GM12891 (cell line): ENCODE results near the gene RUFY3.
"Not testable (repeated sequence)": the region's sequence is repeated elsewhere in the genome, so short reads cannot be mapped to it uniquely, and the experiment has no call there.

Experiments
- DNase-seq: peaks from one replicate; pipeline ENCODE4 v3.0.0; 2011; ENCODE audit warnings: low spot score; ENCODE audit not compliant: insufficient read length
- FAIRE-seq: peaks from 2 replicates; lab custom pipeline; 2011; peaks lifted over from hg19 to GRCh38; lab: Jason Lieb, UNC
- PAX5 ChIP-seq: IDR thresholded peaks from 2 replicates; pipeline ENCODE4 v1.6.1; 2011; ENCODE audit warnings: low read length, moderate library complexity, mild to moderate bottlenecking; ENCODE audit not compliant: insufficient read depth, severe bottlenecking
- POLR2A ChIP-seq: IDR thresholded peaks from 2 replicates; pipeline ENCODE4 v1.6.1; 2011; ENCODE audit warnings: low read depth, low read length, control low read depth
- POLR2AphosphoS5 ChIP-seq: IDR thresholded peaks from 2 replicates; pipeline ENCODE4 v1.6.1; 2011; ENCODE audit warnings: low read depth, low read length, control low read depth
- POU2F2 ChIP-seq: IDR thresholded peaks from 2 replicates; pipeline ENCODE4 v1.6.1; 2011; ENCODE audit warnings: low read depth, mild to moderate bottlenecking, control low read depth, low read length, moderate library complexity
- SPI1 ChIP-seq: IDR thresholded peaks from 2 replicates; pipeline ENCODE4 v1.6.1; 2011; ENCODE audit warnings: low read depth, low read length, control low read depth
- TAF1 ChIP-seq: IDR thresholded peaks from 2 replicates; pipeline ENCODE4 v1.6.1; 2011; ENCODE audit warnings: low read depth, low read length, control low read depth

RUFY3 gene

DNA sequence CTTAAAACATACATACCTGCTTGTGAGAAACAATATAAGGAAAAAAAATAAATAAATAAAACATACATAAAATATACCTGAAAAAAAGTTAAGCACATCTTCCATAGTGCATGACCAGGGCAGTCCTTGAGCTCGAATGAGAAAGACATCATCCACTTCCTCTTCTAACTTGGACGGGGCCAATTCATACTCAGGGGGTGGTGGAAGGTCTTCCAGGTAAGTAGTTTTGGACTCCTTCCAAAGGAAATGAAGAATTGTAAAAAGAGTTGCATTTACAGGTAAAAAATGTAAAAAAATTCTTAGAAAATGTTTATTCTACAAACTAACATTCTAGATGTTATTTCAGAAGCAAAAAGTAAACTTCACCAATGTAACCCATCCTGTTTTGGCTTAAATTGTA is 114.3 kb downstream of the RUFY3 start:
- TF ChIP-seq SPI1: peak; percentile 84
- TF ChIP-seq POLR2AphosphoS5: no peak
- TF ChIP-seq TAF1: no peak
- FAIRE-seq: no peak

DNA sequence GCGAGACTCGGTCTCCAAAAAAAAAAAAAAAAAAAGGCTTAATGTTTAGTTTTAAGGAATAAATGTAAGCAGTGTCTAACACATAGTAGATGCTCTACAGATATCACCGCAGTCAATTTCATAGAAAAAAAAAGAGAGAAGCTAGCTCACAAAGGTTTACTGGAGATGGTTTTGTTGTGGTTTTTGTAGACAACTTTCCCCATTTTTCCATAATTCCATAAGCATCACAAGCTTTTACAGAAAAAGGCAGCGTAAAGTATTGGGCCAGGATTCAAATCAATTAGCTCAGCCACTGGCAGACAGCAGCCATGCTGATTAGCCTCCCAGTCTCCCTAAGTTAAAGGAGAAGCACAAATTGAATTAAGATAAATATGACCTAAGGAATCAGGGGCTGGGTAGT is 116.4 kb downstream of the RUFY3 start:
- TF ChIP-seq POLR2A: no peak
- no peak for TF ChIP-seq SPI1
- no peak for TF ChIP-seq POLR2AphosphoS5
- no peak for DNase-seq
- no peak for FAIRE-seq

More for the DNA sequence above, 114.3 kb downstream of the RUFY3 start:
- no peak for DNase-seq

GRCh38 chr4:70838666-70839588 is 117.2 kb downstream of the RUFY3 start:
- FAIRE-seq (peak; percentile 84), DNase-seq (peak; percentile 66)

GRCh38 chr4:70839589-70840093 is 117.9 kb downstream of the RUFY3 start, which contains the start of gene GRSF1:
TSS of gene GRSF1 (minus strand) at chr4:70839890. CDS start at chr4:70839827, 63 bp downstream.
- FAIRE-seq: peak; percentile 84
- TF ChIP-seq POU2F2 (no peak), TAF1 (peak; percentile 73), POLR2AphosphoS5 (no peak), POLR2A (peak; percentile 68), SPI1 (peak; percentile 48; the same call in 1 of the 2 replicates), PAX5 (no peak)
- DNase-seq: peak; percentile 82

More at GRCh38 chr4:70838666-70839588, 117.2 kb downstream of the RUFY3 start:
- 0 out of 2 replicates have a peak, but pooled peaks have one; percentile 50 for TF ChIP-seq POLR2A
- no peak for TF ChIP-seq SPI1
- peak; percentile 45; the same call in 1 of the 2 replicates for TF ChIP-seq POLR2AphosphoS5
- TF ChIP-seq POU2F2: no peak
- no peak for TF ChIP-seq PAX5
- TF ChIP-seq TAF1: no peak

DNA sequence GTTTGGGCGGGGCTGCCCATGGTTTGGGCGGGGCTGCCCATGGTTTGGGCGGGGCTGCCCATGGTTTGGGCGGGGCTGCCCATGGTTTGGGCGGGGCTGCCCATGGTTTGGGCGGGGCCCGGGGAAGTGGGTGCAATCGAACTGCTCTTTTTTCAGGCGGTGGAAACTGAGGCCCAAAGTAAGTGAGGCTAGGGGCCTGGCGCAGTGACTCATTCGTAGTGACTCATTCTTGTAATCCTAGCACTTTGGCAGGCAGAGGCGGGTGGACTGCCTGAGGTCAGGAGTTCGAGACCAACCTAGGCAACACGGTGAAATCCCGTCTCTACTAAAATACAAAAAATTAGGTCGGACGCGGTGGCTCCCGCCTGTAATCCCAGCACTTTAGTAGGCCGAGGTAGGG is 118.4 kb downstream of the RUFY3 start:
- DNase-seq, FAIRE-seq: not testable (repeated sequence)

- not testable (repeated sequence) for FAIRE-seq, DNase-seq
Measured at GRCh38 chr4:70840631-70841030, 118.9 kb downstream of the RUFY3 start.

GRCh38 chr4:70841211-70841610 is 119.4 kb downstream of the RUFY3 start:
- DNase-seq (no peak), FAIRE-seq (no peak)
- TF ChIP-seq TAF1 (no peak), POLR2AphosphoS5 (no peak), POU2F2 (no peak), POLR2A (no peak), PAX5 (no peak), SPI1 (no peak)

DNA sequence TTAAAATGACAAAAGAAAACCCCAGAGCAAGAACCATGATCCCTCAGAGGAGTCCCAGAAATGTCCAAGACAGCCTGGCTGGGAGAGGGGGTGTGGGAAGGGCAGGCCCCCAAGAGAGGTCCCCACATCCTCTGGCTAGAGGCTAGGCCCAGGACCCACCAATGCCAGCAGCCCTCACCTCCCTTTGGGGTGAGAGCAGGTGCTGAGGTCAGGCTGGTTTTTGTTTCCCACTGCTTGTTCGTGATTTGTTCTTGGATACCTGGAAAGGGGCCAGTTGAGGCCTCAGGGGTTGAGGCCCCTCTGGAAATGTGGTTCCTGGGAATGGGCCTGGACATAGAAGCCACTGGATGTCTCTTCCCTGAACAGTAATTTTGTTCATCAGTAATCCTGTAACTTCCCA is 120.2 kb downstream of the RUFY3 start:
- DNase-seq (no peak), FAIRE-seq (no peak)
- TF ChIP-seq POLR2A (no peak), SPI1 (no peak), POLR2AphosphoS5 (no peak), PAX5 (no peak), TAF1 (no peak), POU2F2 (no peak)

GRCh38 chr4:70842761-70843435 is 121.1 kb downstream of the RUFY3 start:
- FAIRE-seq (peak; percentile 77), DNase-seq (no peak)
- TF ChIP-seq POU2F2: no peak
- no peak for TF ChIP-seq TAF1
- no peak for TF ChIP-seq POLR2A
- no peak for TF ChIP-seq POLR2AphosphoS5
- TF ChIP-seq PAX5: no peak
- peak; percentile 56 for TF ChIP-seq SPI1

- no peak for TF ChIP-seq SPI1
- peak; percentile 93 for FAIRE-seq
- no peak for DNase-seq
Measured at GRCh38 chr4:70844180-70844579, 122.4 kb downstream of the RUFY3 start.

GRCh38 chr4:70849291-70849690 is 127.5 kb downstream of the RUFY3 start:
- peak; percentile 38 for FAIRE-seq
- DNase-seq: no peak
- TF ChIP-seq SPI1 (peak; percentile 85), TAF1 (no peak), POLR2A (no peak)
